Mesothelial cell of epicardium (in vitro differentiated cells): ENCODE measurements around the gene GPR45. TPM values are rescaled to one million over a fixed set of nuclear protein-coding genes. Genes with fewer than 3 reads are reported as not detected.
A peak's percentile ranks its signal among the peaks of the same experiment; 100 is the strongest.

Experiments used
- DNase-seq, 2 experiments: peaks; one replicate each; pipeline ENCODE4 v3.0.0; 2021; ENCODE audit warnings: low spot score in 2 of 2; ENCODE audit not compliant: unreplicated experiment in 2 of 2
- H3K27ac Mint-ChIP-seq: 2 replicates; pipeline ENCODE4 v1.8.0; 2021; ENCODE audit warnings: mixed read lengths
- H3K27me3 Mint-ChIP-seq: 2 replicates; pipeline ENCODE4 v1.8.0; 2021; ENCODE audit warnings: low read depth, mixed read lengths
- H3K36me3 Mint-ChIP-seq: 2 replicates; pipeline ENCODE4 v1.8.0; 2021; ENCODE audit warnings: mixed read lengths
- H3K4me1 Mint-ChIP-seq: 2 replicates; pipeline ENCODE4 v1.8.0; 2021; ENCODE audit warnings: mixed read lengths
- H3K4me3 Mint-ChIP-seq: 2 replicates; pipeline ENCODE4 v1.8.0; 2021; ENCODE audit warnings: mild to moderate bottlenecking, moderate library complexity, mixed read lengths
- H3K9me3 Mint-ChIP-seq: 2 replicates; pipeline ENCODE4 v1.8.0; 2021; ENCODE audit warnings: mixed read lengths
- CTCF ChIP-seq: fragments of 200-600 bp; sonication (generic); IDR thresholded peaks from one replicate; pipeline ENCODE4 v1.5.0; 2021; ENCODE audit warnings: antibody characterized with exemption; ENCODE audit not compliant: unreplicated experiment
- total RNA-seq: library from RNA; stranded (reverse); gene quantifications from 3 replicates; pipeline ENCODE4 v1.2.1, GENCODE V29; 2021

The GPR45 gene
- total RNA-seq, 1 donor from 2014 or later: not detected

GRCh38 chr2:105255979-105256378, 14.4 kb downstream of the GPR45 start:
- Mint-ChIP-seq H3K4me3 (no peak overlapping the region), H3K36me3 (no peaks in the 10 kb centered on the region), H3K4me1 (peaks cover 14% of the 10 kb centered on the region), H3K27ac (peak overlapping the region; percentile 90), H3K27me3 (no peaks in the 10 kb centered on the region), H3K9me3 (no peaks in the 10 kb centered on the region)
- no peak for DNase-seq
- no peak for TF ChIP-seq CTCF

GRCh38 chr2:105256431-105257047, 15.0 kb downstream of the GPR45 start:
- TF ChIP-seq CTCF: no peak
- no peaks in the 10 kb centered on the region for H3K9me3 Mint-ChIP-seq
- H3K36me3 Mint-ChIP-seq: peaks cover 1% of the 10 kb centered on the region
- no peaks in the 10 kb centered on the region for H3K27me3 Mint-ChIP-seq
- H3K27ac Mint-ChIP-seq: peak overlapping the region; percentile 90
- no peak overlapping the region for H3K4me3 Mint-ChIP-seq
- H3K4me1 Mint-ChIP-seq: peaks cover 20% of the 10 kb centered on the region
- no peak for DNase-seq

- peaks cover 28% of the 10 kb centered on the region for H3K4me1 Mint-ChIP-seq
Observed at GRCh38 chr2:105257981-105258380, 16.4 kb downstream of the GPR45 start.

GRCh38 chr2:105258835-105259350, 17.4 kb downstream of the GPR45 start:
- Mint-ChIP-seq H3K4me3 (no peak overlapping the region), H3K9me3 (peaks cover 5% of the 10 kb centered on the region), H3K27me3 (no peaks in the 10 kb centered on the region), H3K27ac (no peak overlapping the region), H3K36me3 (peaks cover 12% of the 10 kb centered on the region), H3K4me1 (peaks cover 30% of the 10 kb centered on the region)
- TF ChIP-seq CTCF: no peak
- no peak for DNase-seq

More at GRCh38 chr2:105257981-105258380, 16.4 kb downstream of the GPR45 start:
- TF ChIP-seq CTCF: no peak
- Mint-ChIP-seq H3K27me3 (no peaks in the 10 kb centered on the region), H3K4me3 (no peak overlapping the region), H3K27ac (no peak overlapping the region), H3K9me3 (peaks cover 5% of the 10 kb centered on the region), H3K36me3 (peaks cover 9% of the 10 kb centered on the region)
- no peak for DNase-seq

- H3K27me3 Mint-ChIP-seq: no peaks in the 10 kb centered on the region
- H3K4me1 Mint-ChIP-seq: peaks cover 26% of the 10 kb centered on the region
- peaks cover 5% of the 10 kb centered on the region for H3K9me3 Mint-ChIP-seq
- H3K27ac Mint-ChIP-seq: peak overlapping the region; percentile 95
- TF ChIP-seq CTCF: no peak
- H3K36me3 Mint-ChIP-seq: peaks cover 22% of the 10 kb centered on the region
- H3K4me3 Mint-ChIP-seq: no peak overlapping the region
- no peak for DNase-seq
Observed at GRCh38 chr2:105261061-105261460, 19.5 kb downstream of the GPR45 start.
